GM12801 (cell line): ENCODE measurements around the gene RYK.

Experiments used
- TF ChIP-seq, protein P1 (sequence below): IDR thresholded peaks from one replicate; pipeline ENCODE4 v1.5.1; 2011; ENCODE audit warnings: control low read depth; ENCODE audit not compliant: insufficient read length; ENCODE audit errors: extremely low read depth

The RYK gene

DNA sequence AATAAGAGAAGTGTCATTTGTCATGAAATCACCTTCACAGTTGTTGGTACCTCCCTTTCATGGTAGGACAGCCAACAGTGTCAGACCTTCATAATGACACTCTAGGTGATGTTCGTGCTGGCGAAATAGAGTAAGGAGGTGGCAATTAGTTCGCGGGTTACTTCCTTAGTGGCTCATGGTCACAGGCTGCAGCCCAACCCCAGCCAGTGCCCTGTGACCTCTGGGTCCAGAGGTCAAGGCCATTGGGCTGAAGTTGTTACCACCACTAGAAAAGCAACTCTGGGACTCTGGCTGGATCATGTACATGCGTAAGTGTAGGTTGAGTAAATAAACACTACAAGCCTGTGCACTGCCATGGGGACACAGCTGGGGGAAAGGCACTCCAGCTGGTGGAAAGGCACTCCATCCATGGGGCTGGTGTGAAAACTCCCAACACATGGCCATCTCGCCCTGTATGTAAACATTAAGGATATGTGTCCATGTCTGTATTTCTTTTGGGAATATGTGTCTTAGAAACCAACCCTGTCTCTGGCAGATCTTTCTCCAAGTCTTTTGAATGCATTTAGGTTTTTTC lies 106.7 kb downstream of the RYK start:
- TF ChIP-seq, protein P1, sequence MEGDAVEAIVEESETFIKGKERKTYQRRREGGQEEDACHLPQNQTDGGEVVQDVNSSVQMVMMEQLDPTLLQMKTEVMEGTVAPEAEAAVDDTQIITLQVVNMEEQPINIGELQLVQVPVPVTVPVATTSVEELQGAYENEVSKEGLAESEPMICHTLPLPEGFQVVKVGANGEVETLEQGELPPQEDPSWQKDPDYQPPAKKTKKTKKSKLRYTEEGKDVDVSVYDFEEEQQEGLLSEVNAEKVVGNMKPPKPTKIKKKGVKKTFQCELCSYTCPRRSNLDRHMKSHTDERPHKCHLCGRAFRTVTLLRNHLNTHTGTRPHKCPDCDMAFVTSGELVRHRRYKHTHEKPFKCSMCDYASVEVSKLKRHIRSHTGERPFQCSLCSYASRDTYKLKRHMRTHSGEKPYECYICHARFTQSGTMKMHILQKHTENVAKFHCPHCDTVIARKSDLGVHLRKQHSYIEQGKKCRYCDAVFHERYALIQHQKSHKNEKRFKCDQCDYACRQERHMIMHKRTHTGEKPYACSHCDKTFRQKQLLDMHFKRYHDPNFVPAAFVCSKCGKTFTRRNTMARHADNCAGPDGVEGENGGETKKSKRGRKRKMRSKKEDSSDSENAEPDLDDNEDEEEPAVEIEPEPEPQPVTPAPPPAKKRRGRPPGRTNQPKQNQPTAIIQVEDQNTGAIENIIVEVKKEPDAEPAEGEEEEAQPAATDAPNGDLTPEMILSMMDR, result no peak

DNA sequence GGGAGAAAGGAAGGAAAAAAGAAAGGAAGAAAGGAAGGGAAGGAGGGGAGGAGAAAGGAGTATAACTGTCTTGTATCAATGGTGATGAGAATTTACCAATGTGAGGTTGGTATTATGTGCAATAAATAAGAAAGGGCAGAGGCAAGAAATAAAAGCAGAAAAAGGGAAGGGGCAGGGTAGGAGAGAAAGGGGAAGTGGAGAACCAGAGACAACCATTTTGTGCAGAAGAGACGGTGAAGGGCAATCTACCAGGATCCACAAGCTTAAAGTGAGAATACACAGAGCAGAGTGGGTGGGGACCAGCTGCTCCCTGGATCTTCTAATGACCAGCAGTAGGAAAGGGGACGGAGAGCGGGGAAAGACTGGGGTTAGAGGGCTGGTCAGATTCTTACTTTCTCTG lies 114.1 kb downstream of the RYK start:
- TF ChIP-seq, protein P1, result no peak

DNA sequence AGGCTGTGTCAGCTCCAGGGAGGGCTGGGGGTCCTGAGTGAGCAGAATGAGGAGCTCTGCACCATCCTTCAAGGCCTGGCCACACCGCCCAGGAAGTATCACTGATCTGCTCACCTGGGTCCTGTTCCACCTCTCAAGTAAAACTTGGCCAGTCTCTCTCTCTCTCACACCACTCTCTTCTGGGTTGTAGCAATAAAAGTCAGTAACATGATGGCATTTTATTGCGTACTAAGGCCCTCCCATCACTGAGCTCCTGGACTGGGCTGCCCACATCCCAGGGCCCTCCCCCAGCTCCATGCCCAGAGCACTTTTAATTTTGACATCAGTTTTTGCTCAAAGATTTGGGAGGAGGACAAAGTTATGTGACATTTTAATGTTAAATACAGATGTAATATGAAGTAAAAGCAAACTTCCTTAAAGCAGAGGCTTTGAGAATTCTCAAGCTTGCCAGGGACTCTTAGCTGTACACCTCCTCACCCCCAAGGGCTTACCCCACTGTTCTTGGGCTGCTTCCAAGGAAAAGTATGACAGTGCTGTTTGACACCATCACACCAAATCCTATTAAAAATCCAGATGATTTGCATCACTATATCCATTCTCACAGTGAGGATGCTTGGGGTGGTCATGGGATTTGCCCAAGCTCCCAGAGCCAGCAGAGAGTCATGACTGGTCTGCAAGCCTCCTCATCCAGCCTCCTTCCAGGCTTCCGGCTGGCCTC lies 115.8 kb downstream of the RYK start:
- TF ChIP-seq, protein P1, result no peak

- TF ChIP-seq, protein P1, result no peak
Observed at GRCh38 chr3:134134240-134134639, 116.4 kb downstream of the RYK start.

DNA sequence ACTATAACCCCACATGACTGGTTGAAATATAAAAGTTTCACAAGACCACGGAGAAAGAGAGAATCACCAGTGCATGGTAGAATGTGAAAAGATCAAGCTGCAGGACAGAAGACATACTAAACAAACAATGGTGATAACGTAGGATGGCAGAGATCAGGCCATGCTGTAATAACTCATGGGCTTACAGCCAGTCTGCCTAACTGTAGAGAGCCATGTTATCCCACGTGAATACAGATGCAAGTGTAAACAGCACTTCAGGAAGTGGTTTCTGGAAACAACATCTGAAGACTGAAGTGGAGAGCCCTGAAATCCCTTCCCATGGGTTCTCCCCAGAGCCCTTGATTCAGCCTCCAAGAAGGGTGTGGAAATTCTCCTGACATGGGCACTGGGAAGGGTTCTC lies 117.7 kb downstream of the RYK start:
- TF ChIP-seq, protein P1, result no peak

GRCh38 chr3:134126153-134126552 lies 124.5 kb downstream of the RYK start:
- TF ChIP-seq, protein P1, result no peak

GRCh38 chr3:134114726-134115125 lies 135.9 kb downstream of the RYK start:
- TF ChIP-seq, protein P1, result no peak
